NCI-H1048 (cell line): Measurements from ENCODE around the gene SNPH.
"Not testable (repeated sequence)": the region's sequence is repeated elsewhere in the genome, so short reads cannot be mapped to it uniquely, and the experiment has no call there.

Experiments used
- DNase-seq: peaks from one replicate; lab custom pipeline; 2025; lab: John Stamatoyannopoulos, UW

SNPH gene

DNA sequence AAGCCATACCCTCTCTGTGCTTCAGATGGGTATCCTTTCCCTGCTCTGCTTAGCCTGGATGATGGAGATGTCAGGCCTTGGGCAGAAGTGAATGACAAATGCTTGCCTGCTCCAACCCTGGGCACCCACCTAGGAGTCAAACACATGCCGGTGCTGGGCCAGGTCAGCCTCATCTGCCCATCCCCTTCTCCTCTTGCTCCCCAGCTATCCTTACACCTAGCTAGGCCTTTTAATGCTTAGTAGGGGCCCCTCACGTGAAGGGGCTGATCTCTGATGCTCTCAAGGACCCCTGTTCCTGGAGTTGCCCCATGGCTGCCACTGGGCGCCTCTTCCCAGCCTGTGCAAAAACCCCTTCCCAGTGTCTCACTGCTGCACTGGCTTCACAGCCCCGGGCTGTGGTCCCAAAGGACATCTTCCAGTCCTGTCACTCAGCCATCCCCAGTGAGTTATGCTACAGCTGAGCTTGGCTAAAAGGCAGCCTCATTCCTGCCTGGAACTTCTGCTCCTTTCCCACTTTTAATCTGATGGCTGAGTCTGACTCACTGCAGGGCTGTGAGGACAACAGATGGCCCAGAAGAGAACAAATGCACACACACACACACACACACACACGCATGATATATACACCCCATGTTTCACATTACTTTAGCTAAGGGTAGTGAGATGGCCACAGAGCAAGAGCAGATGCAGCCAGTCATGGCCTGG, 75.6 kb downstream of the SNPH start:
- DNase-seq: no peak

DNA sequence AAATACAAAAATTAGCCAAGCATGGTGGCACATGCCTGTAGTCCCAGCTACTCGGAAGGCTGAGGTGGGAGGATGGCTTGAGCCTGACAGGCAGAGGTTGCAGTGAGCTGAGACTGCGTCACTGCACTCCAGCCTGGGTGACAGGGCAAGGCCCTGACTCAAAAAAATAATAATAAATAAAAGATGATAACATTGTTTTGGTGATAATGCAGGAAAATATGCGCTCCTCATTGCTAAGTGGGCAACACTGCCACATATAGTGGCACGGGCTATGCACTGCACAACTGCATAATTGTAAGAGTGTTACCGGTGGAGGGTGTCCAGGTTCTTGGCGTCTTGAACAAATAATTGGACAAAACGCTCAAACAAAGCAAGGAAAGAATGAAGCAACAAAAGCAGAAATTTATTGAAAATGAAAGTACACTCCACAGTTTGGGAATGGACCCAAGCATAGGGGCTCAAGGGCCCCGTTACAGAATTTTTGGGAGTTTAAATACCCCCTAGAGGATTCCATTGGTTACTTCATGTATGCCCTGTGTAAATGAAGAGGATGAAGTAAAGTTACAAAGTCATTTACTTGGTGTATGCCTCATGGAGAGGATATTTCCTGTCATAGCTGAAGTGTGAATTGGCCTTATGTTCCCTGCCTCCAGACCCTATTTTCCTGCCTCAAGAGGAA, 77.5 kb downstream of the SNPH start:
- DNase-seq: not testable (repeated sequence)

DNA sequence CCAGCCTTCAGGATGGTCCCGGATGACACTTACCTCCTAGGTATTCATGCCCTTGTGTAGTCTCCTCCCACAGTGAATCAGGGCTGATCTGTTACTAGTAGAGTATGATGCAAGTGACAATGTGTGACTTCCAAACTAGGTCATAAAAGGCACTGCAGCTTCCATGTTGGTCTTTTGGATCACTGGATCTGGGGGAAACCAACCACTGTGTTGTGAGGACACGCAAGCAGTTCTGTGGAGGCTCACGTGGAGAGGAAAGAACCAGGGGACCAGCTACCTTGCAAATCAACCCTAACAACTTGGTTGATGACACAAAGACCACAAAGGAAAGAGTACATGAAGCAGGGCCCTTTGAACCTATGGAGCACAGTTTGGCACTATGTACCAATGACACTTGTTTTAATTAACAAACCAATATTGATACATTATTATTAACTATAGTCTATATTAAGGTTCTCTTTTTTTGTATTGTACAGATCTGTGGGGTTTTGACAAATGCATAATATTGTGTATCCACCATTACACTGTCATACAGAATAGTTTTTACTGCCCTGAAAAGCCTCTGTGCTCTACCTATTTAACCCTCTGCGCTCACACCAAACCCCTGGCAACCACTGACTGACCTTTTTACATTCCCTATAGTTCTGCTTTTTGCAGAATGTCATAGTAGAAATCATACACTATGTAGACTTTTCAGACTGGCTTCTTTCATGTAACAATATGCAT, 79.1 kb downstream of the SNPH start:
- DNase-seq: no peak

DNA sequence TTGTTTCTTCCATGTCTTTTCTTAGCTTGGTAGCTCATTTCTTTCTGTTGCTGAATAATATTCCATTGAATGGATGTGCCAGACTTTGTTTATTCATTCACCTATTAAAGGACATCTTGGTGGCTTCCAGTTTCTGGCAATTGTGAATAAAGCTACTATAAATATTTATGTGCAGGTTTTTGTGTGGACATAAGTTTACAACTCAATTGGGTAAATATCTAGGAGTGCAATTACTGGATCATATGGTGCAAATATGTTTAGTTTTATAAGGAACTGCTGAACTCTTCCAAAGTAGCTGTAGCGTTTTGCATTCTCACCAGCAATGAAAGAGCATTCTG, 79.6 kb downstream of the SNPH start:
- DNase-seq: no peak

DNA sequence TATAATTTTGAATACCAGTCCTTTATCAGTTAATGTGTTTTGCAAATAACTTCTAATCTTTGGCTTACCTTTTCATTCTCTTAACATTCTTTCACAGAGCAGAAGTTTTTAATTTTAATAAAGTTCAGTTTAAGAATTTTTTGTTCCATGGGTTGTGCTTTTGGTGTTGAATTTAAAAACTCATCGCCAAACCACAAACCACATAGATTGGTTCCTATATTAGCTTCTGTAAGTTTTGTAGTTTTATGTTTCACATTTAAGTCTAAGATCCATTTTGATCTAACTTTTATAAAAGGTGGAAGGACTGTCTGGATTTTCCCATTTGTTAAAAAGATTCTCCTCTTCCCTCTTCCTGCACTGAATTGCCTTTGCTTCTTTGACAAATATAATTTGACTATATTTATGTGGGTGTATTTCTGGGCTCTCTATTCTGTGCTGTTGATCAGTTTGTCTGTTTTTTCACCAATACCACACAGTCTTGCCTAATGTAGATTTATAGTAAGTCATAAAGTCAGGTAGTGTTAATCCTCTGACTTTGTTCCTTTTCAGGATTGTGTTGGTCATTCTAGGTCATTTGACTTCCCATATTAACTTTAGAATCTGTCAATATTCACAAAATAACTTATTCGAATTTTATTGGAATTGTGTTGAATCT, 80.3 kb downstream of the SNPH start:
- DNase-seq: no peak

DNA sequence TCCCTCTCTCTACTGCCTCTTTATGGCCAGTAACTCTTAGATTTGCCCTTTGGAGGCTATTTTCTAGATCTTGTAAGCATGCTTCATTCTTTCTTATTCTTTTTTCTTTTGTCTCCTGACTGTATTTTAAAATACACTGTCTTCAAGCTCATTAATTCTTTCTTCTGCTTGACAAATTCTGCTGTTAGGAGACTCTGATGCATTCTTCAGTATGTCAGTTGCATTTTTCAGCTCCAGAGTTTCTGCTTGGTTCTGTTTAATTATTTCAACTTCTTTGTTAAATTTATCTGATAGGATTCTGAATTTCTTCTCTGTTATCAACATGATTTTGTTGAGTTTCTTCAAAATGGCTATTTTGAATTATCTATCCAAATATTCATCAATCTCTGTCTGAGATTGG, 87.9 kb downstream of the SNPH start:
- DNase-seq: no peak

DNA sequence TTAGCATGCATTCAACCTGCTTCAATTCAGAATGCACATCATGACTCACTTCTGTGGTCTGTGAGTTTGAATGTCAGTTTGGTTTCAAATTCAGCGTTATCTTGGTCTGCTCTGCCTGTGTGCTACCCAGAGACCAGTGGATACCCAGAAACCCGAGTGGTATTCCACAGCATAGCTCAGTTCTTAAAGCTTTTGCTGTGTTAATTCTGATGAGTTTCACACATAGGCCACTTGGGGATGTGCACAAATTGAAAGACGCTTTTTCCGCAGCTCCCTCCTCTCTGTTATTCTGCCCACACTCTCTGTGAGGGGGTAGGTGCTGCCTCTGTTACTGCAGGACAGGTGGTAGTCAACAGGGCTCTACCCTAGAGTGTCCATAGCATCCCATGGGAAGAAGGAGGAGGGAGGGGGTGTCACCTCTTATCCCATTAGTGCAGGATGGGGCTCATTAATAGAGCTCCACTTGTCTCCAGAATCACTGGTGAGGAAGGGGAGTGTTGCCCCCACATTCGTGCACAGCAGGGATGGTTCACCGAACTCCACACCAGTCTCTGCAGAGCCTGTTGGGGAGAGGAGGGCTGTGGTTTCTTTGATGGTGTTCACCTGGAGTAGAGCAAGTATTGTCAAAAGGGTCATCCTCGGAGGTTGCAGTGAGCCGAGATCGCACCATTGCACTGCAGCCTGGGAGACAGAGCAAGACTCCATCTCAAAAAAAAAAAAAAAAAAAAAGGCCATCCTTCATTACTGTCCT, 92.0 kb downstream of the SNPH start:
- no peak for DNase-seq
